SKM-1 treated with dmso at 0.1 percent for 144 hours (cell line): ENCODE measurements around the gene CNFN.

Experiments used
- DNase-seq: peaks from one replicate; lab custom pipeline; 2025; ENCODE audit not compliant: unreplicated experiment; lab: John Stamatoyannopoulos, UW

Gene CNFN

GRCh38 chr19:42376177-42376555, 13.9 kb downstream of the CNFN start:
- DNase-seq: no peak

GRCh38 chr19:42375415-42376176, 14.5 kb downstream of the CNFN start:
- no peak for DNase-seq

DNA sequence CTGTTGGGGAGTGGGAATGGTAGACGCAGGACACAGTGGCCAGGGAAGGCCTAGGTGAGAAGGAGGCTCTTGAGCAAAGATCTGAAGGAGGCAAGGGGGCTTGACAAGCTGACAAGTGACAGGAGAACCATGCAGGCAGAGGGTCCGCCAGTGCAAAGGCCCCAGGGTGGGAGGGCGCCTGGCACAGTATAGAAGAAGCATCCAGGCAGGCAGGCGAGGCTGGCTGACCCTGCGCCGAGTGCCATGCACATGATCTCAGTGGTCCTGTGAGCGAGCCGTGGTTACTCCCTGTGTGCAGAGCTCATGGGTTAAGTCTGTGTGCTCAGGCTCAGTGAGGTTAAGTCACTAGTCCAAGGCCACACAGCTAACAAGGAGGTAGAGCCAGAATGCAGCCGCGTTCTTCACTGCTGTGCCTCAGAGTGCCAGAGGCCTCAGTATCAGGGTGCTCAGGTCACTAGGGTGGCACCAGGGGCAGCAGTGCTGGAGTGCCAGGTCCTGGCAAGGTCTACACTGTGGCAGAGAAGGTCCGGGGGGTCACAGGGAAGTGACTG, 15.2 kb downstream of the CNFN start:
- DNase-seq: no peak

DNA sequence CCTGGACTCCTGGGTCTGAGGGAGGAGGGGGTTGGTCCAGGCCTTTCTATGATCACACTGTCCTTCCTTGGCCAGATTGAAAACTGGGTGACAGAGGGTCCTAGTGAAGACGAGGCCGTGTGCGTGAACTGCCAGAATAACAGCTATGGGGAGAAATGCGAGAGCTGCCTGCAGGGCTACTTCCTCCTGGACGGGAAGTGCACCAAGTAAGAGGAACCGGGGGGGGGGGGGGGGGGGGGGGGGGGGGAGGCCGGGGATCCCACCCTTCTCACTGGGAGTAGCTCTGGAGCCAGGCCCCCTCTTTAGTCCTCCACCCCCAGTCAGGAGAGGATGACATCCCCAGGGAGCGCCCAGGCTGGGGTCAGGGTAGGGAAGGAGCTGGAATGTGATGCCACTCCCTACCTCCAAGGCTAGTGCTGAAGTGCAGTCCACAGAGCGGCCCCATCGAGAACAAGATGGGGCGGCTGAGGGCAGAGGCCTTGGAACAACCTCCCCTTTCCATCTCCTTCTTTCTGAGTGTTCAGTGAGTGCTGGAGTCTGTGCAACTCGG, 19.4 kb downstream of the CNFN start:
- no peak for DNase-seq

- DNase-seq: no peak
Observed at GRCh38 chr19:42370068-42370520, 20.0 kb downstream of the CNFN start.

DNA sequence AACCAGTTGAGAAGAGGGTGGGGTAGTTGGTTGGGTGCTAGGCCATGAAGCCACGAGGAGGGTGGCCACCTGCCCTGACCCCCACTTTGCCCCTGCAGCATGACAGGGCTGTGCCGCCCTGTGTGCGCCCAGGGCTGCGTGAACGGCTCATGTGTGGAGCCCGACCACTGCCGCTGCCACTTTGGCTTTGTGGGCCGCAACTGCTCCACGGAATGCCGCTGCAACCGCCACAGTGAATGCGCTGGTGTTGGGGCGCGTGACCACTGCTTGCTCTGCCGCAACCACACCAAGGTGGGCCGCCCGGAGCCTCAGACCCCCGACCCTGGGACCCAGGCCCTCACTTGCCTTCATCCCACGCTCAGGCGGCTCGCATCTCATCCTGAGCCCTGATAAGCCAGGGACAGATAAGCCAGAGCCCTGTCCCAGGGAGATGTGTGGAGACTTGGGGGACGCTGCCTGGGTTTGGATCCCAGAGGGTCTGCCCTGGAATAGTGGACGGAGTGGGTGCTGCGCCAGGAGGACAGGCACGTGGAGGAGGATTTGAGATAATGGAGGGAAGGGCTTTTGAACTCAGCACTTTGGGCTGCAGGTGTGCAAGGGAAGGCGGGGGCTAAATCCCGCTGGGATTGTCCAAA, 20.5 kb downstream of the CNFN start:
- DNase-seq: no peak

GRCh38 chr19:42368765-42369164, 21.3 kb downstream of the CNFN start:
- DNase-seq: no peak

DNA sequence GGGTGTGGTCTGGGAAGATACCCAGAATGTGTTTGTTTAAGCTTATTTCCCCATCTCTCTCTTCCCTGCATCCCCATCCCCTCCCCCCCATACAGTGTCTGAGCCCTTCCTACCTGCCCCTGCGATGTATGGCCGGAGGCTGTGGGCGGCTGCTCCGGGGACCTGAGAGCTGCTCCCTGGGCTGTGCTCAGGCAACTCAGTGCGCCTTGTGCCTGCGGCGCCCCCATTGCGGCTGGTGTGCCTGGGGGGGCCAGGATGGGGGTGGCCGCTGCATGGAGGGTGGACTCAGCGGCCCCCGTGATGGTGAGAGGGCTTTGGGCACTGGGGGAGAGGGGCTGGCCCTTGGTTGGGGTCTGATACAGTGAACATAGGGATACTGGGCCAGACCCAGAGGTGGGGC, 21.7 kb downstream of the CNFN start:
- no peak for DNase-seq

- DNase-seq: no peak
Observed at GRCh38 chr19:42367929-42368328, 22.2 kb downstream of the CNFN start.

GRCh38 chr19:42366673-42367072, 23.4 kb downstream of the CNFN start:
- DNase-seq: no peak

GRCh38 chr19:42363614-42364346, 26.3 kb downstream of the CNFN start:
- DNase-seq: peak; percentile 1

GRCh38 chr19:42362891-42363440, 27.1 kb downstream of the CNFN start:
- DNase-seq: no peak

DNA sequence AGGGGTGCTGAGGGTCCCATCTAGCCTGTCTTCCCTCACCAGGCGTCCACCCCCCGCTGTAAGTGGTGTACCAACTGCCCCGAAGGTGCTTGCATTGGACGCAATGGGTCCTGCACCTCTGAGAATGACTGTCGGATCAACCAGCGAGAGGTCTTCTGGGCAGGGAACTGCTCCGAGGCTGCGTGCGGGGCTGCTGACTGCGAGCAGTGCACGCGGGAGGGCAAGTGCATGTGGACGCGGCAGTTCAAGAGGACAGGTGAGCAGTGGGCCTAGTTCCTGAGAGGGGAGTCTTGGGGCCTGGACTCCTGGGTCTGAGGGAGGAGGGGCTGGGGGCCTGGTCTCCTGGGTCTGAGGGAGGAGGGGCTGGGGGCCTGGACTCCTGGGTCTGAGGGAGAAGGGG, 27.8 kb downstream of the CNFN start:
- no peak for DNase-seq

DNA sequence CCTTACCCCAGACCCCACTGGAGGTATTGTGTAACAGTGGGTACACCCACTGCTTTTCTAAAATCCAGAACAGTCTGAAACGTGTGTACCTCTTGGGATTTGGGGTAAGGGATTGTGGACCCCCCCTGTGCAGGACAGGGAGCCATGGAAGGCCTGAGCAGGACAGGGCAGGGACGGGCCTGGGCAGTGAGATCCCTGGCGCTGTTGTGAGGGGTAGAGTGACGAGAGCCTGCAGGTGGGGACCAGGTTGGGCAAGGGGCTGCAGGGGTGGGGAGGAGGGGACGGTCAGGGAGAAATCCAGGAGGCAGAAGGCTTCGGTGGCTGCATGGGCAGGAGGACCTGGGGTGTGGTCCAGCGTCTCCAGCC, 28.6 kb downstream of the CNFN start:
- DNase-seq: no peak

- no peak for DNase-seq
Observed at GRCh38 chr19:42360787-42361544, 29.1 kb downstream of the CNFN start.

GRCh38 chr19:42357290-42357689, 32.8 kb downstream of the CNFN start:
- no peak for DNase-seq

- DNase-seq: no peak
Observed at GRCh38 chr19:42356686-42357085, 33.4 kb downstream of the CNFN start.

DNA sequence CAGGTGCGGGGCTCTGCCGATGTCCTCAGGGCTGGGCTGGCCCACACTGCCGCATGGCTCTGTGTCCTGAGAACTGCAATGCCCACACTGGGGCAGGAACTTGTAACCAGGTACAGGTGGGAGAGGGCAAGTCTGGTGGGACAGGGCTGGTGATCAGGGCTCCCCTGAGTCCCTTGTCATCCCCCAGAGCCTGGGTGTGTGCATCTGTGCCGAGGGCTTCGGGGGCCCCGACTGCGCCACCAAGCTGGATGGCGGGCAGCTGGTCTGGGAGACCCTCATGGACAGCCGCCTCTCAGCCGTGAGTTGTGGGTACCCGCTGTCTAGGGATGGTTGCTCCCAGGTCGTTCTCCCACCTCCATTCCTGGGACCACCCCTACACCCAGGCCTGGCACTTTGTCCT, 34.2 kb downstream of the CNFN start:
- DNase-seq: no peak

DNA sequence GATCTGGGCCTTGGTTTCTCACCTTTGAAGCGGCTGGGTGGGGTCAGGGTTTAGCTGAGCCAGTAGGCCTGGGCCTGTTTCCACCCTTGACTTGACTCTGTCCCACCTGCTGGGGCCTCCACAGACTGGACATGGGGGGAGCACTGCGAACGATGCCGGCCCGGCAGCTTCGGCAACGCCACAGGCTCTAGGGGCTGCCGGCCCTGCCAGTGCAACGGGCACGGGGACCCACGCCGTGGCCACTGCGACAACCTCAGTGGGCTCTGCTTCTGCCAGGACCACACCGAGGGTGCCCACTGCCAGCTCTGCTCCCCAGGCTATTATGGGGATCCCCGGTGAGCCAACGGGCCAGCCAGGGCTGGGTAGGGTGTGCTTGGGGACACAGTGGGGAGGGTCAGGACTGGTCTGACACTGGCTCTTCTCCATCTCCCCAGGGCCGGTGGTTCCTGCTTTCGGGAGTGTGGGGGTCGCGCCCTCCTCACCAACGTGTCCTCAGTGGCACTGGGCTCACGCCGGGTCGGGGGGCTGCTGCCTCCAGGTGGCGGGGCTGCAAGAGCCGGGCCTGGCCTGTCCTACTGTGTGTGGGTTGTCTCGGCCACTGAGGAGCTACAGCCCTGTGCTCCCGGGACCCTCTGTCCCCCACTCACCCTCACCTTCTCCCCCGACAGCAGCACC, 36.6 kb downstream of the CNFN start:
- no peak for DNase-seq
